NCI-H510A treated with DMSO at 0.1 percent for 48 hours (cell line): ENCODE results near the gene ZNF174.

Experiments
- DNase-seq: peaks from one replicate; lab custom pipeline; 2025; lab: John Stamatoyannopoulos, UW

ZNF174 gene

DNA sequence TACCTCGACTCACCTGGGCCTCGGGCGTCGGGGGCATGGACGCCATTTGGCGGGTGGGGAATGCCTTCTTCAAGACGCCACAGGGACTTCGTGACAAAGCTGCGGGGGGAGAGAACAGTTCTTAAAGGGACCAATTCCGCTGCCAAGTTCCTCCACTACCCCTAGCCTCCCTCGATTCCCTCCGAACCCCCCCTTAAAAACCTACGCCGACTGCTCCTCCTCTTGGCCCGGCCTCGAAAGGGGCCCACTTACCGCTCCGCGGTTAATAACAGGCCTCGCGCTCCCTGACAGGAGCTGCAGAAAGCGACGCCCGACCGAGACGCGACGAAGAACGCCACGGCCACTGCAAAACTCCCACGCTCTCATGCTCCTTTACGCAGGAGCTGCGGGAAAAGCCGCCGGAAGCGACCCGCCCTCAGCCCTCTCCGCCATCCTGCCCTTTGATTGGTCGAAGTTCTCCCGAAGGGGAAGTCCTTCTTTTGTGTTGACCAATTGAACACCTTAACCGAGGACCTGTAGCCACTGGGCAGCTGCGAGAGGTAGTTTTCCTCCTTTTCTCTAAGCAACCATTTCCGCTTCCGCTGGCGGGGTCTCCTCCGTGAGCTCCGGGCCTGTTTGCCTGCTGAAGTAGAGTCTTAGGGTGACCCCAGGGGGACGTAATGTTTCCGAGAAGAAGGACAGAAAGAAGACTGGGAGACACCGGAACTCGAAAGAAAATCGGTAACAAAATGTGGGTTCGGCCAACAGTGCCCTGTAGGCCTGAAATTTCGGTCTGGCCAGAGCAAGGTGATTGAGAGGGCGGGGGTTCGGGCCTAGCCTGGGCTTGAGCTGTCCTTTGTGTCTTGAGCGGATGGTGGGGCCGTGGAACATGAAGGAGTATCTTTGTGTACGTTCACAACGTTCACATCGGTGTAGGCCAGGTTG is 42.4 kb downstream of the ZNF174 start, which contains the start of the genes NAA60 and ZNF597:
NAA60 (plus strand) TSS at position 573 of the 924 bp plus-strand sequence. CDS start 32,548 bp downstream, outside the sequence.
ZNF597 (minus strand) TSS at position 397 of the 924 bp plus-strand sequence; CDS start at position 46, 351 bp downstream.
- peak; percentile 53 for DNase-seq

DNA sequence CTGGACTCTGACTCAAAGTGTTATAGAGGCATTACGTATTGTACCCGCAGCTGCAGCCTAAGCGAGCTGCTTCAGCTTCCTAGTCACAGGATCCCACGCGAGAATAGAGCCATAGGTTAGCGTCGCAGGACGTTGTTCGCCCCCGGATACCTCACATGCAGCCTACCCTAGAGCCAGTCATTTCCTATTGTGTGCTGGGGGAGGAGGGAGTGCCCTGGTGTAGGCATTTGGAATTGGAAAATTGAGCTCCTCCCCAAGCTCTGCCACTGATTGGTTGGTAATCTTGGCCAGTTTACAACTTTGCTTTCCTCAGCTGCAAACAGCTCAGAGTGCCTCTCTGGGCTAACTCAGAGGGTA is 43.0 kb downstream of the ZNF174 start:
- DNase-seq = no peak

DNA sequence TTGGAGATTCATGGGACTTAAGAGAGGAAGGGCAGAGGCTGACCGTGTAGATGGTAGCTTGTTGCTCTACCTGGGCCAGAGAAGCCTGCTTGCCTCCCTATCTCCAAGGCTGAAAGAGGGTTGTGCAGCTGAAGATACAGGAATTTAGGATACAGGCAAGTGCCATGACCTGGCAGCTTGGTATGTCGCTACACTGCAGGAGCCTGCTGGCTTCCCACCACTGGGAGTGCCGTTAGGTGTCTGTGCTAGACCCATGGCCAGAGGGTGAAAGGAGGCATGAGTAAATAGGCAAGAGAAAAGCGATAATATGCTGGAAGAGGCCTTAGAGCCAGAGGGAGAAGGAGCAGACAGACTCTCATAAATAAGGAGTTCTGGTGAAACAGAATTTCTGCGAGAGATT is 53.1 kb downstream of the ZNF174 start:
- no peak for DNase-seq

DNA sequence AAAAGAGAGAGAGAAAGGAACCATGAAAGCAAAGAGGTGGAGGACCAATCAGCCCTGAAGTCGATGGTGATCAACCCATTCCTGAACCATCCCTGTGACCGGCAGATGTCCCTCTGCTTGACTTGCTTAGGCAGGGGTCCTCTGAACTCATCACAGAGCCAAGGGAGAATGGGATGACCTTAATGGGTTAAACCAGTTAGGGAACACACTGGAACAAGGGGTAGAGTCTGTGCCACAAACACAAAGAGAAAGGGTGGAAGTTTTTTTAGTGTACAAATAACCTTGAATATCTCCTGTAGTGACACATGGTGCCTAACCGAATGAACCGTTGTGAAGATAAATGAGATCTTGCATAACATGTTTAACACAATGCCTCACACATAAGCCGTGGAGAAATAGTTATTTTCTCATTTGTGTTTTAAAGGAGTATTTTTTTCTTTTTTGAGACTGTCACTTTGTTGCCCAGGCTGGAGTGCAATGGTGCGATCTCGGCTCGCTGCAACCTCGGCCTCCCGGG is 53.7 kb downstream of the ZNF174 start:
- DNase-seq = no peak

DNA sequence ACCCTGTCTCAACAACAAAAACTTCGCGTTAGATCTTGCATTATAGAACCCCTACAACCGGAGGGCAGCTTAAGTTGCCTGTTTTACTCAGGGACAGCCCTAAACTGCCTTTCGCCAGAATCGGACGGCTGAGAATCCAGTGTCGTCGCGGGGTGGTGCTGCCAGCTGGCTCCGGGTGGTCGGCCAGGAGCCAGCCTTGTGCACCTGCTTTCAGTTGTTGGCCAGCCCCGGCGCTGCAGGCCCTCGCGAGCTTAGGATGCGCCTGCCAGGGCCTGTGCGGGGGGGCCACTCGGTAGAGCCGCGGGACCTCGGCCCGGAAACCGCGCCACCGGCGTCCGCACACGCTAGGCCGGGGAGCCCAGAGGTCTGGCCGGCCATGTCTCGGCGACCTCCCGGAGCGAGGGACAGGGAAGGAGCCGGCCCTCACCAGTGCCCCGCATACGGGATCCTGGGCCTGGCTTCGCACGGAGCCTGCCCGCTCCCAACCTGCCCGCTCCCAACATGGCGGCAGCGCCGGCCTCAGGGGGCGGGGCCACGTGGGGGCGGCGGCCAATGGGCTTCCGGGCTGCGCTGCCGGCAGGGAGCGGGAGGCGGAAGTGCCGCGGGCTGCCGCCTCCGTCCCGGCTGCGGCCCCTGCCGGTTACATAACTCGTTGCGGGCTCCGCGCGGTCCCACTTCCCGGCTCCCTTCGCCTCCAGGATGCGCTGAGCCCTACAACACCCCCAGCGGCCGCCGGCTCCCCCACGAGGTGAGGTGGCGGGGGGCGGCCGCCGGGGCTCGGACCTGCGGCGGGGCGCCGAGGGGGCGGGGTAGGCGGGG is 56.6 kb downstream of the ZNF174 start:
- DNase-seq = peak; percentile 55

DNA sequence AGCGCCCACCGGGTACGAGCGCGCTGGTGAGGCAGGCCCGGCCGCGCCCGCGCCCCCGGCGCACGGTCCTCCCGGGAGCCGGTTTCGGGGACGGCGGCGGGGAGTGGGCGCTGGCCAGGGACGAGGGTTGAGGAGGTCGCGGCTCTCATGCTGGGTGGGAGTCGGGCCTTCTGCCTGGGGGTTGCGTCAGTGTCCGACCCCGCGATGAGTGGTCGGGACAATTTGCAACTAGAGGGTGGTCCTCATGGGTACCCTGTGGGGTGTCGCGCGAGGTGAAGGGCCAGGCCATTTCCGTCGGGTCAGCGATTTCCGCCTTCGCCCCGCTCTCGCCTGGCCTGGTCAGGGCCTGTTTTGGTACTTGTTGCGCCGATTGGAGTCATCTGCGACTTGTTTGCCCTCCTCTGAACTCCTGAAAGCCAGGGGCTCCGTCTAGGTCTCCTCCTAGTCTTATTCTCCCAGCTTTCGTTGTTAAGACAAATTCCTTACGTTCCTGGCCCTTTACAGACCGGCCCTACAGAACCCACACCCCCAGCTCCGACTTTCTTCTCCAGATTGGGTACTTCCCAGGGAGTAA is 57.4 kb downstream of the ZNF174 start:
- no peak for DNase-seq

DNA sequence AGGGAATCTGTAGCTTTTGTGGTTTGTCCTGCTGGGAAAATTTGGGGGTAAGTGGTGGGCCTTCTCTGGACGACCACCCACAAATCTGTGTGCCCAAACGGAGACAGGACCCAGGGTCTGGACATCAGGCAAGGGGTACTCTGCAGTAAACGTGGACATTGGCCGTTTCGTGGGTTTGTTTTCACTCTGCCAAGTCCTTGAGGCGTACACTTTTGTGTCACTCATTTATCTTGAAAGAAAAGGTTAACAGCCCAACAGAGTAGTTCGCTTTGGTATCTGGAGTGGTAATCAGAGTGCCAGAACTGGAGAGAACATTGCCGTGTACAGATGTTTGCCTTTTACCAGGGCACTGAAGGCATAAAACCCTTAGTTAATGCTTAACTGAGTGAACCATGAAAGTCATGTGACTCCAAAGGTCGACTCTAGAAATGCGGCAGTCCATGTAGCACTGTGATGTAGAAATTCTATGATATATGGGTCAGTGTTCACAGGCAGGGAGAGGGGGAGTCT is 57.9 kb downstream of the ZNF174 start:
- no peak for DNase-seq
